IMR-90 (cell line): ENCODE results near the gene TECTB. TPM values are rescaled to one million over a fixed set of nuclear protein-coding genes. Genes with fewer than 3 reads are reported as not detected.

Experiments used
- ATAC-seq: fragments of 200-7000 bp; cut with Tn5 transposase; 2 replicates; pipeline ENCODE4 v1.9.1; 2020; ENCODE audit warnings: low read depth, mild to moderate bottlenecking, moderate library complexity
- BruUV-seq: library from RNA; stranded (reverse); fragments of 400-500 nt; replicated peaks from 2 replicates; lab custom pipeline; 2021; lab: Mats Ljungman, UMichigan
- CTCF ChIA-PET: fragments of 300-600 bp; formaldehyde crosslinking; extraction: SDS; loops from one replicate; lab custom pipeline; 2021; ENCODE audit warnings: antibody characterized with exemption; lab: Yijun Ruan, JAX
- POLR2A ChIA-PET: fragments of 300-600 bp; sonication (Branson Sonifier 250); formaldehyde crosslinking; loops from one replicate; lab custom pipeline; 2022; ENCODE audit warnings: antibody characterized with exemption; ENCODE audit not compliant: unreplicated experiment; lab: Charles Lee
- DNase-seq: peaks from one replicate; pipeline ENCODE4 v3.0.0; 2013
- H2AFZ ChIP-seq: replicated peaks from 2 replicates; pipeline ENCODE3; 2013; ENCODE audit warnings: low read length, mild to moderate bottlenecking; ENCODE audit not compliant: poor library complexity
- H2AK5ac ChIP-seq: 2 replicates; pipeline ENCODE4 v1.6.1; 2013; ENCODE audit warnings: low read depth, low read length, inconsistent platforms
- H2AK9ac ChIP-seq: replicated peaks from 2 replicates; pipeline ENCODE3; 2013; ENCODE audit warnings: mild to moderate bottlenecking, low read depth, low read length, moderate library complexity; ENCODE audit not compliant: poor library complexity
- H2BK120ac ChIP-seq: 2 replicates; pipeline ENCODE4 v1.6.1; 2013; ENCODE audit warnings: low read depth, low read length, inconsistent platforms
- H2BK15ac ChIP-seq: 3 replicates; pipeline ENCODE4 v1.6.1; 2013; ENCODE audit warnings: low read depth, low read length, inconsistent platforms
- H2BK20ac ChIP-seq: 2 replicates; pipeline ENCODE4 v1.6.1; 2013; ENCODE audit warnings: low read depth, mild to moderate bottlenecking, inconsistent platforms, low read length, moderate library complexity
- H2BK5ac ChIP-seq: 2 replicates; pipeline ENCODE4 v1.6.1; 2013; ENCODE audit warnings: mild to moderate bottlenecking, low read depth, low read length, inconsistent platforms; ENCODE audit not compliant: poor library complexity, severe bottlenecking
- H3K14ac ChIP-seq: replicated peaks from 2 replicates; pipeline ENCODE4 v1.6.1; 2013; ENCODE audit warnings: low read depth, low read length, inconsistent platforms
- H3K18ac ChIP-seq: 2 replicates; pipeline ENCODE4 v1.6.1; 2013; ENCODE audit warnings: low read depth, low read length, control low read depth
- H3K23ac ChIP-seq: 2 replicates; pipeline ENCODE4 v1.6.1; 2013; ENCODE audit warnings: low read depth, low read length, inconsistent platforms
- H3K27ac ChIP-seq: 2 replicates; pipeline ENCODE4 v1.5.1; 2013; ENCODE audit warnings: mild to moderate bottlenecking, control low read depth, low read length; ENCODE audit not compliant: insufficient read depth
- H3K27me3 ChIP-seq: 2 replicates; pipeline ENCODE4 v1.6.1; 2013; ENCODE audit warnings: low read length; ENCODE audit not compliant: control insufficient read depth, insufficient read depth
- H3K36me3 ChIP-seq: 2 replicates; pipeline ENCODE4 v1.6.1; 2013; ENCODE audit warnings: low read length, mixed read lengths; ENCODE audit not compliant: control insufficient read depth, insufficient read depth
- H3K4ac ChIP-seq: 2 replicates; pipeline ENCODE4 v1.6.1; 2013; ENCODE audit warnings: low read depth, low read length, inconsistent platforms
- H3K4me1 ChIP-seq: 2 replicates; pipeline ENCODE4 v1.6.1; 2013; ENCODE audit warnings: low read length, mixed read lengths; ENCODE audit not compliant: control insufficient read depth, insufficient read depth
- H3K4me2 ChIP-seq: 2 replicates; pipeline ENCODE4 v1.6.1; 2013; ENCODE audit warnings: low read depth, mild to moderate bottlenecking, control low read depth, low read length, moderate library complexity
- H3K4me3 ChIP-seq: 2 replicates; pipeline ENCODE4 v1.5.1; 2013; ENCODE audit warnings: low read depth, mild to moderate bottlenecking, control low read depth, low read length, moderate library complexity; ENCODE audit not compliant: insufficient read depth
- H3K56ac ChIP-seq: 2 replicates; pipeline ENCODE4 v1.6.1; 2013; ENCODE audit warnings: low read length, inconsistent platforms; ENCODE audit not compliant: insufficient read depth; ENCODE audit errors: extremely low read depth
- H3K79me1 ChIP-seq, 2 experiments: 2 replicates each; pipeline ENCODE4 v1.6.1; 2013; ENCODE audit warnings: low read length in 2 of 2, inconsistent platforms in 1 of 2, low read depth in 1 of 2
- H3K9ac ChIP-seq: 2 replicates; pipeline ENCODE4 v1.6.1; 2013; ENCODE audit warnings: low read depth, low read length, control low read depth
- H3K9me1 ChIP-seq: 2 replicates; pipeline ENCODE4 v1.6.1; 2013; ENCODE audit warnings: low read length, inconsistent platforms; ENCODE audit not compliant: insufficient read depth
- H3K9me3 ChIP-seq: 2 replicates; pipeline ENCODE4 v1.6.1; 2013; ENCODE audit warnings: low read length; ENCODE audit not compliant: control insufficient read depth, insufficient read depth
- H4K20me1 ChIP-seq: 2 replicates; pipeline ENCODE4 v1.6.1; 2013; ENCODE audit warnings: low read length, inconsistent platforms; ENCODE audit not compliant: insufficient read depth
- H4K5ac ChIP-seq: 2 replicates; pipeline ENCODE4 v1.6.1; 2013; ENCODE audit warnings: mild to moderate bottlenecking, low read depth, low read length, control low read depth
- H4K8ac ChIP-seq, 2 experiments: 2 replicates each; pipeline ENCODE4 v1.6.1; 2013; ENCODE audit warnings: low read depth in 2 of 2, low read length in 2 of 2, control low read depth in 1 of 2, inconsistent platforms in 1 of 2
- H4K91ac ChIP-seq: 2 replicates; pipeline ENCODE4 v1.6.1; 2013; ENCODE audit warnings: low read depth, low read length, inconsistent platforms; ENCODE audit not compliant: insufficient read depth
- CEBPB ChIP-seq: IDR thresholded peaks from 2 replicates; pipeline ENCODE4 v1.6.1; 2012; ENCODE audit warnings: low read depth, low read length, improper control_type of control experiment
- CTCF ChIP-seq: conservative IDR thresholded peaks from 2 replicates; pipeline ENCODE4 v1.5.1; 2012; ENCODE audit warnings: mild to moderate bottlenecking, low read depth, low read length, improper control_type of control experiment
- FOS ChIP-seq: fragments of 150-350 bp; IDR thresholded peaks from 2 replicates; pipeline ENCODE4 v1.6.1; 2016; ENCODE audit warnings: low read depth, low read length
- MAFK ChIP-seq: IDR thresholded peaks from 2 replicates; pipeline ENCODE4 v1.6.1; 2012; ENCODE audit warnings: low read depth, low read length, improper control_type of control experiment
- NFE2L2 ChIP-seq: fragments of 150-350 bp; IDR thresholded peaks from 2 replicates; pipeline ENCODE4 v1.6.1; 2016; ENCODE audit warnings: low read depth, mild to moderate bottlenecking, low read length
- RAD21 ChIP-seq: IDR thresholded peaks from 2 replicates; pipeline ENCODE4 v1.6.1; 2012; ENCODE audit warnings: low read length, improper control_type of control experiment
- RCOR1 ChIP-seq: IDR thresholded peaks from 2 replicates; pipeline ENCODE4 v1.6.1; 2012; ENCODE audit warnings: mild to moderate bottlenecking, low read length, improper control_type of control experiment; ENCODE audit not compliant: insufficient replicate concordance
- RFX5 ChIP-seq: IDR thresholded peaks from 2 replicates; pipeline ENCODE4 v1.8.0; 2012; ENCODE audit warnings: low read depth, mild to moderate bottlenecking, low read length, moderate library complexity
- WGBS, 2 experiments: methylation state at CpG; one replicate each; pipeline versions ENCODE4 v1.1.5 to v1.1.7; 2013; ENCODE audit warnings: missing lambda C conversion rate in 2 of 2; ENCODE audit not compliant: insufficient read length in 1 of 2; ENCODE audit errors: extremely low coverage in 2 of 2; 5-methylcytosine and 5-hydroxymethylcytosine counted together
- dilution Hi-C: fragments of 300-500 bp; cut with HindIII; formaldehyde crosslinking; loops from one replicate; pipeline ENCODE4 v1.14.3; 2018; ENCODE audit warnings: low sequenced_read_pairs; ENCODE audit not compliant: unreplicated experiment
- in situ Hi-C: fragments of 300-500 bp; cut with MboI; formaldehyde crosslinking; loops from 3 replicates; pipeline ENCODE4 v1.14.3; 2019; ENCODE audit warnings: low sequenced_read_pairs, inconsistent platforms, mixed read lengths
- intact Hi-C: fragments of 100-400 bp; cut with micrococcal nuclease; formaldehyde crosslinking; loops from 2 replicates; pipeline ENCODE4 v1.10.0; 2022
- polyA plus RNA-seq, 3 experiments: library from polyadenylated mRNA; depleted of rRNA; stranded (reverse); fragments of >200 nt; gene quantifications; 2 replicates each; pipeline ENCODE4 v1.2.3, GENCODE V29; 2012; ENCODE audit warnings: low replicate concordance in 1 of 3
- total RNA-seq: library from RNA; depleted of rRNA; stranded (reverse); fragments of >200 nt; gene quantifications from 2 replicates; pipeline ENCODE4 v1.2.3, GENCODE V29; 2012
- TF ChIP-seq, protein P1 (sequence below): fragments of 150-350 bp; IDR thresholded peaks from 2 replicates; pipeline ENCODE4 v1.6.1; 2017; ENCODE audit warnings: mild to moderate bottlenecking, antibody characterized with exemption, low read length, low read depth
- TF ChIP-seq, protein P2 (sequence below): fragments of 150-350 bp; IDR thresholded peaks from 2 replicates; pipeline ENCODE4 v1.6.1; 2016; ENCODE audit warnings: low read depth, mild to moderate bottlenecking, low read length, moderate library complexity, borderline replicate concordance

The TECTB gene
- total and polyA plus RNA-seq, 2 of the 4 experiments (the other 2 are of a cell fraction): not detected

DNA sequence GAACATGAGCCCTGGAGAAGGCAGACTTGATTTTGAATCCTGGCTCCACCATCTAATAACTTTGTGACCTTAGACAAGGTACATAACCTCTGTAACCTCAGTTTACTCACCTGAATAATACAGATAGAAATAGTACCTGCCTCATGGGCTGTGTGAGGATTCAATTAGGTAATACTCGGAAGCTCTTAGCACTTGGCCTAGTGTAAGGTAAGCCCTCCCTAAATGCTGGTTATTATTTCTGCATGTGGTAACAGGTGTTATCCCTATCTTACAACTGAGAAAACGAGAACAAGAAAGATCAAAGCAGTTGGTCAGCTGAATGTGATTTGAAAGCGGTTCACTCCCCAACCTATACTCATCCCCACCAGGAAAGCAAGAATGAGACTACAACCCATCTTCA lies 62.0 kb downstream of the TECTB start:
- Histone ChIP-seq H3K79me1 (no peaks in the 10 kb centered on the region), H3K18ac (no peak overlapping the region), H4K8ac (no peak overlapping the region), H4K20me1 (no peaks in the 10 kb centered on the region), H2BK120ac (no peak overlapping the region), H3K14ac (no peak overlapping the region), H2BK20ac (no peak overlapping the region), H3K56ac (no peak overlapping the region), H2AFZ (no peak overlapping the region), H3K27me3 (no peaks in the 10 kb centered on the region), H2BK15ac (no peak overlapping the region), H3K23ac (no peak overlapping the region), H3K9me1 (no peaks in the 10 kb centered on the region), H4K91ac (no peak overlapping the region), H3K4me3 (no peak overlapping the region), H3K4ac (no peak overlapping the region), H4K5ac (no peak overlapping the region), H2AK5ac (no peak overlapping the region), H2BK5ac (no peak overlapping the region), H3K9ac (no peak overlapping the region), H3K9me3 (no peaks in the 10 kb centered on the region), H2AK9ac (no peak overlapping the region), H3K27ac (no peak overlapping the region), H3K4me1 (no peaks in the 10 kb centered on the region), H3K36me3 (no peaks in the 10 kb centered on the region), H3K4me2 (no peak overlapping the region)
- ATAC-seq: no peak
- intact Hi-C loops (no loop called here), in situ Hi-C loops (no loop called here), dilution Hi-C loops (no loop called here)
- CTCF ChIA-PET: no interaction called here
- no CpG with 5 or more reads among the region's 3 CpGs for WGBS, 2 experiments
- BruUV-seq: no TSS peak
- no peak for TF ChIP-seq MAFK
- TF ChIP-seq NFE2L2: no peak
- TF ChIP-seq, protein P1, sequence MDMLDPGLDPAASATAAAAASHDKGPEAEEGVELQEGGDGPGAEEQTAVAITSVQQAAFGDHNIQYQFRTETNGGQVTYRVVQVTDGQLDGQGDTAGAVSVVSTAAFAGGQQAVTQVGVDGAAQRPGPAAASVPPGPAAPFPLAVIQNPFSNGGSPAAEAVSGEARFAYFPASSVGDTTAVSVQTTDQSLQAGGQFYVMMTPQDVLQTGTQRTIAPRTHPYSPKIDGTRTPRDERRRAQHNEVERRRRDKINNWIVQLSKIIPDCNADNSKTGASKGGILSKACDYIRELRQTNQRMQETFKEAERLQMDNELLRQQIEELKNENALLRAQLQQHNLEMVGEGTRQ: no peak
- TF ChIP-seq RCOR1: no peak
- TF ChIP-seq FOS: no peak
- TF ChIP-seq RAD21: no peak
- TF ChIP-seq CEBPB: no peak
- TF ChIP-seq, protein P2, sequence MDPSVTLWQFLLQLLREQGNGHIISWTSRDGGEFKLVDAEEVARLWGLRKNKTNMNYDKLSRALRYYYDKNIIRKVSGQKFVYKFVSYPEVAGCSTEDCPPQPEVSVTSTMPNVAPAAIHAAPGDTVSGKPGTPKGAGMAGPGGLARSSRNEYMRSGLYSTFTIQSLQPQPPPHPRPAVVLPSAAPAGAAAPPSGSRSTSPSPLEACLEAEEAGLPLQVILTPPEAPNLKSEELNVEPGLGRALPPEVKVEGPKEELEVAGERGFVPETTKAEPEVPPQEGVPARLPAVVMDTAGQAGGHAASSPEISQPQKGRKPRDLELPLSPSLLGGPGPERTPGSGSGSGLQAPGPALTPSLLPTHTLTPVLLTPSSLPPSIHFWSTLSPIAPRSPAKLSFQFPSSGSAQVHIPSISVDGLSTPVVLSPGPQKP: no peak
- TF ChIP-seq CTCF: no peak
- TF ChIP-seq RFX5: no peak
- DNase-seq: no peak
- POLR2A ChIA-PET: no interaction called here
